Neuronal stem cell (in vitro differentiated cells): Measurements from ENCODE around the gene PYCARD.

ENCODE experiments used
- DNase-seq: peaks from one replicate; pipeline ENCODE4 v3.0.0-alpha.2; 2013; ENCODE audit warnings: low spot score
- H2AFZ ChIP-seq: one replicate; pipeline ENCODE4 v1.6.1; 2013; ENCODE audit warnings: mild to moderate bottlenecking, low read length, inconsistent platforms
- H2AK5ac ChIP-seq: 2 replicates; pipeline ENCODE4 v1.6.1; 2013; ENCODE audit warnings: low read depth, mild to moderate bottlenecking, inconsistent platforms, low read length, moderate library complexity, mixed read lengths
- H2BK120ac ChIP-seq: 2 replicates; pipeline ENCODE4 v1.6.1; 2013; ENCODE audit warnings: low read depth, mild to moderate bottlenecking, inconsistent platforms, low read length, moderate library complexity, mixed read lengths
- H2BK12ac ChIP-seq: one replicate; pipeline ENCODE4 v1.6.1; 2013; ENCODE audit warnings: low read length, inconsistent platforms
- H2BK15ac ChIP-seq: 2 replicates; pipeline ENCODE4 v1.6.1; 2013; ENCODE audit warnings: mild to moderate bottlenecking, low read length, inconsistent platforms, mixed read lengths
- H2BK5ac ChIP-seq: one replicate; pipeline ENCODE4 v1.6.1; 2013; ENCODE audit warnings: inconsistent platforms, mild to moderate bottlenecking, low read length, moderate library complexity
- H3K14ac ChIP-seq: one replicate; pipeline ENCODE4 v1.6.1; 2013; ENCODE audit warnings: low read length, inconsistent platforms
- H3K18ac ChIP-seq: 2 replicates; pipeline ENCODE4 v1.6.1; 2013; ENCODE audit warnings: low read length, inconsistent platforms
- H3K23ac ChIP-seq: 2 replicates; pipeline ENCODE4 v1.6.1; 2013; ENCODE audit warnings: low read depth, mild to moderate bottlenecking, mixed read lengths, low read length, inconsistent platforms; ENCODE audit not compliant: poor library complexity
- H3K27ac ChIP-seq: replicated peaks from 3 replicates; pipeline ENCODE4 v1.5.1; 2013; ENCODE audit warnings: low read length, inconsistent platforms
- H3K27me3 ChIP-seq, 3 experiments: 2 replicates each; pipeline ENCODE4 v1.6.1; 2013; ENCODE audit warnings: low read length in 3 of 3, mild to moderate bottlenecking in 2 of 3, inconsistent platforms in 1 of 3, low read depth in 1 of 3, mixed read lengths in 1 of 3, moderate library complexity in 1 of 3; ENCODE audit not compliant: control insufficient read depth in 3 of 3, insufficient read depth in 3 of 3
- H3K36me3 ChIP-seq, 2 donors: replicated peaks in 1 of 2; 2 replicates each; pipeline ENCODE4 v1.6.1; 2013; ENCODE audit warnings: low read length in 2 of 2; ENCODE audit not compliant: control insufficient read depth in 2 of 2, insufficient read depth in 2 of 2
- H3K4ac ChIP-seq: 2 replicates; pipeline ENCODE4 v1.6.1; 2013; ENCODE audit warnings: inconsistent platforms, mild to moderate bottlenecking, low read length, moderate library complexity
- H3K4me1 ChIP-seq, 2 donors: 1 replicate in 1 of 2; 2 replicates in 1 of 2; pipeline ENCODE4 v1.6.1; 2013; ENCODE audit warnings: low read length in 2 of 2, low read depth in 1 of 2; ENCODE audit not compliant: control insufficient read depth in 2 of 2, insufficient read depth in 1 of 2
- H3K4me2 ChIP-seq: one replicate; pipeline ENCODE4 v1.6.1; 2013; ENCODE audit warnings: mild to moderate bottlenecking, low read length, inconsistent platforms; ENCODE audit not compliant: insufficient read depth, poor library complexity, severe bottlenecking
- H3K4me3 ChIP-seq, 2 donors: 2 replicates each; pipeline ENCODE4 v1.5.1; 2013; ENCODE audit warnings: low read length in 2 of 2, mild to moderate bottlenecking in 2 of 2, inconsistent platforms in 1 of 2, moderate library complexity in 1 of 2
- H3K79me1 ChIP-seq: one replicate; pipeline ENCODE4 v1.6.1; 2013; ENCODE audit warnings: low read depth, mild to moderate bottlenecking, inconsistent platforms, low read length, moderate library complexity
- H3K9ac ChIP-seq: one replicate; pipeline ENCODE4 v1.6.1; 2013; ENCODE audit warnings: mild to moderate bottlenecking, low read depth, low read length, inconsistent platforms; ENCODE audit not compliant: poor library complexity
- H3K9me3 ChIP-seq, 2 donors: replicated peaks in 1 of 2; 2 replicates each; pipeline versions ENCODE3 to v1.6.1; 2013; ENCODE audit warnings: low read length in 2 of 2, mild to moderate bottlenecking in 2 of 2, inconsistent platforms in 1 of 2, low read depth in 1 of 2, mixed read lengths in 1 of 2, moderate library complexity in 1 of 2; ENCODE audit not compliant: control insufficient read depth in 2 of 2, insufficient read depth in 1 of 2
- H4K8ac ChIP-seq: one replicate; pipeline ENCODE4 v1.6.1; 2013; ENCODE audit warnings: low read depth, mild to moderate bottlenecking, inconsistent platforms, low read length, moderate library complexity
- H4K91ac ChIP-seq: one replicate; pipeline ENCODE4 v1.6.1; 2013; ENCODE audit warnings: low read length, low read depth, mild to moderate bottlenecking, inconsistent platforms; ENCODE audit not compliant: poor library complexity
- WGBS, 2 donors: extraction: QIAGEN DNeasy Blood & Tissue Kit; methylation state at CpG; one replicate each; pipeline ENCODE4 v1.1.7; 2013; ENCODE audit warnings: missing lambda C conversion rate in 2 of 2, mixed read lengths in 1 of 2; ENCODE audit not compliant: insufficient read length in 2 of 2, insufficient replicate concordance in 1 of 2; ENCODE audit errors: extremely low coverage in 2 of 2; 5-methylcytosine and 5-hydroxymethylcytosine counted together

PYCARD gene

GRCh38 chr16:31215287-31216162, 13.0 kb upstream of the PYCARD start:
- H3K36me3 ChIP-seq = no peaks in the 10 kb centered on the region
- H3K4ac ChIP-seq = no peak overlapping the region
- H3K18ac ChIP-seq = peak overlapping the region; percentile 98
- H2BK120ac ChIP-seq = no peak overlapping the region
- H3K27me3 ChIP-seq = peaks cover 24 to 79% (median 52%) of the 10 kb centered on the region in 3 experiments
- peak overlapping the region; percentile 24 for H2BK5ac ChIP-seq
- H3K79me1 ChIP-seq = no peaks in the 10 kb centered on the region
- H3K4me2 ChIP-seq = peak overlapping the region; percentile 98
- H2AFZ ChIP-seq = peak overlapping the region; percentile 82
- H3K9me3 ChIP-seq = peaks cover 0 to 3% of the 10 kb centered on the region in 2 donors
- peak overlapping the region; percentile 73 for H3K23ac ChIP-seq
- peak overlapping the region; percentile 93 for H3K9ac ChIP-seq
- peak; percentile 73 for DNase-seq
- H2BK15ac ChIP-seq = peak overlapping the region; percentile 32
- no CpG with 5 or more reads among the region's 63 CpGs for WGBS, 2 donors
- no peak overlapping the region for H4K91ac ChIP-seq
- H3K14ac ChIP-seq = peak overlapping the region; percentile 17
- H2AK5ac ChIP-seq = no peak overlapping the region
- no peak overlapping the region for H2BK12ac ChIP-seq
- H4K8ac ChIP-seq = no peak overlapping the region
- peaks cover 10 to 15% of the 10 kb centered on the region in 2 donors for H3K4me1 ChIP-seq
- no peak overlapping the region for H3K27ac ChIP-seq
- peak overlapping the region; percentile 13 to 79 for H3K4me3 ChIP-seq

- Histone ChIP-seq H3K14ac (peak overlapping the region; percentile 92), H2AFZ (peak overlapping the region; percentile 82), H4K91ac (no peak overlapping the region), H3K27ac (no peak overlapping the region), H2BK15ac (peak overlapping the region; percentile 32), H2BK120ac (no peak overlapping the region), H3K4me1 (peaks cover 10 to 15% of the 10 kb centered on the region in 2 donors), H3K27me3 (peaks cover 24 to 86% (median 52%) of the 10 kb centered on the region in 3 experiments), H3K4me3 (peak overlapping the region; percentile 29 to 79), H3K79me1 (no peaks in the 10 kb centered on the region), H2BK5ac (no peak overlapping the region), H3K23ac (peak overlapping the region; percentile 37), H3K36me3 (no peaks in the 10 kb centered on the region), H3K4ac (no peak overlapping the region), H3K4me2 (peak overlapping the region; percentile 98), H2BK12ac (peak overlapping the region; percentile 67), H4K8ac (no peak overlapping the region), H3K9me3 (peaks cover 0 to 3% of the 10 kb centered on the region in 2 donors), H3K9ac (peak overlapping the region; percentile 93), H3K18ac (peak overlapping the region; percentile 95), H2AK5ac (peak overlapping the region; percentile 5)
- no CpG with 5 or more reads among the region's 58 CpGs for WGBS, 2 donors
- DNase-seq = no peak
Measured at GRCh38 chr16:31214708-31215286, 12.2 kb upstream of the PYCARD start.

GRCh38 chr16:31213877-31214707, 11.5 kb upstream of the PYCARD start, which contains the start of gene TRIM72:
TRIM72 (plus strand) TSS chr16:31214119; CDS start chr16:31214739, 620 bp downstream.
- no peak within 1 kb of the TSS for H3K4ac ChIP-seq

More at GRCh38 chr16:31213877-31214707, 11.5 kb upstream of the PYCARD start, which contains the start of gene TRIM72:
- Histone ChIP-seq H2AFZ (peak within 1 kb of the TSS; percentile 82), H2BK15ac (peak within 1 kb of the TSS; percentile 32), H3K14ac (peak within 1 kb of the TSS; percentile 92), H3K4me2 (peak within 1 kb of the TSS; percentile 98), H3K27ac (no peak within 1 kb of the TSS), H2BK12ac (peak within 1 kb of the TSS; percentile 67), H2BK120ac (no peak within 1 kb of the TSS), H2AK5ac (peak within 1 kb of the TSS; percentile 5), H3K9ac (peak within 1 kb of the TSS; percentile 93), H3K4me1 (peaks cover 10 to 15% of the 10 kb centered on the region in 2 donors), H2BK5ac (no peak within 1 kb of the TSS), H4K91ac (no peak within 1 kb of the TSS), H3K9me3 (peaks cover 0 to 3% of the 10 kb centered on the region in 2 donors), H3K4me3 (peak within 1 kb of the TSS; percentile 29 to 79), H3K79me1 (no peaks in the 10 kb centered on the region), H3K27me3 (peaks cover 24 to 85% (median 52%) of the 10 kb centered on the region in 3 experiments), H3K23ac (peak within 1 kb of the TSS; percentile 37), H3K18ac (peak within 1 kb of the TSS; percentile 95), H3K36me3 (no peaks in the 10 kb centered on the region), H4K8ac (no peak within 1 kb of the TSS)
- WGBS, 2 donors = no CpG with 5 or more reads among the region's 25 CpGs
- no peak for DNase-seq
